Smooth muscle cell of bladder (primary cell): ENCODE results near the gene FAM118B. TPM values are rescaled to one million over a fixed set of nuclear protein-coding genes. Genes with fewer than 3 reads are reported as not detected.

ENCODE experiments used
- total RNA-seq: library from RNA; depleted of rRNA; stranded (reverse); fragments of >200 nt; gene quantifications from 2 replicates; pipeline ENCODE4 v1.2.3, GENCODE V29; 2014

FAM118B gene
- total RNA-seq, result 14.4 and 20.1 TPM in 2 replicates

DNA sequence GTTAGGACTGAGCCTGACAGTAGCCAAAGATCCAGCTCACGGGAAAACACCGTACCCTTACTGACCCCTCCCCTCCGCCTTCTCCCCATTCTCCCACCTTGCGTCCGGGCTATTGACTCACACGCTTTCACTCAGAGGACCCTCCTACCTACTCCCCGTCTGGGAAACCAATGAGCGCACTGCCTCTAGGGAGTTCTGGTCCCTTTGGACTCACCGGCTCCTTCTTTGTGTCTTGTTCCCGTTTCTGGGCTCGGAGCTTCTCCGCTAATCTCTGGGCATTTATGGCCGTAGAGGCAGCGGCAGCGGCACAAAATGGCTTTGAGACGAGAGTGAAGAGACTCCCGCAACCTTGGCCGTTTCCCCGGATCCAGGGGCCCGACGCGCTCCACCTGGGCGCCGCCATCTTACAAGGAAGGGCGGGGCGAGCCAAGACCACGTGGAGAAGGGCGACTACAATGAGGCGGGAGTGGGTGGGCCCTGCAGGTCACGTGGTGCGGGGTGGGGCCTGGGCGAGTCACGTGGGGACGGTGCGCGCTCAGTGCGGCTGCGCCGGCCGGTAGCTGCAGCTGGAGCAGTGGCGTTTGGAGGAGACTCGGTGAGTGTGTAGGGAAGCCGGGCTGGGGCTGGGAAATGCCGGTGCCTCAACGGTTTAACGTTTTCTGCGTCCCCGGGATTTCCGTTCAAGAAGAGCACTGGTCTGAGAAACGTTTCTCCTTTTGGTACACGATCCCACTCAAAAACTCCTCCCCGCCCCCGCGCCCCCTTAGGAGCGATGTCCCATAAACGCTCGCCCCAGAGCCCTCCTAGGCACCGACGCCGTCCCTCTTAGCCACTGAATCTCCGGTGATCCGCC, at the start of gene FAM118B, which contains the start of gene RPUSD4:
TSS of gene FAM118B (plus strand) at position 547 of the 853 bp plus-strand sequence. CDS start 23,220 bp downstream, outside the sequence.
TSS of gene RPUSD4 (minus strand) at position 415 of the 853 bp plus-strand sequence. CDS start at position 403, 12 bp downstream.

DNA sequence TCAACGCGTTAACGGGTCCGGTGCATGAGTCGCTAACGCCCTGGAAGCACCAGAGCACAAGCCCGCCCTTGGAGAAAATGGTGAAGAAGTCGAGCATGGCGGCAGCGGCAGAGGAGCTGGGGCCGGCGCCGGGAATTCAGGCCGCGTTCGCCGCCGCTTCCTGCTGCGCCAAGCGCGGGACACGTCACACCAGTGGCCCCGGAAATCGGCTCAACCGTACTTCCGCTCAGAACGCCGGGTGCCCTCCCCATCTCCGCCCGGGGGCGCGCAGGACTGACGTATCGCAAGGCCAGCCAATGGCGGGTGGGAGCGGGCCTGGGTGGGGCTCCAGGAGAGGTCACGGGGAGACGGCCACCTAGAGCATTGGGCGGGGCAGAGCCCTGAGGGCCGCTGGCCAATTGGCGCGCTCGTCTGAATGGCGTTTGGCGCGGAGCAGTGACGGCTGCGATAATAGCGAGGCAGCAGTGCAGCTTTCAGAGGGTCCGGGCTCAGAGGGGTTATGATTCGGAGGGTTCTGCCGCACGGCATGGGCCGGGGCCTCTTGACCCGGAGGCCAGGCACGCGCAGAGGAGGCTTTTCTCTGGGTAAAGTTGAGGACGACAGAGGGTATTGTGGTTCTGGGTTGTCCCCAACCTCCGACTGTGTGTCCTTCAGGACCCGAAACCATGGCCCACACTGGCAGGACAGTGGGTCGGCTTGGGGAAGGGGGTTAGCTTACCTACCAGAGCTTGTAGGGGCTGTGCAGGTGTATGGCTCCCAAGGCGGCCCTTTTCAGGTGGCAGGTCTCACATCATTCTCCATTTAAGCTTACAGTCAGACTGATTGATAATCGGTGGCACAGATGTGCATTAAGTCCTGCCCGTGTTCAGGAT, 57.4 kb downstream of the FAM118B start, which contains the start of the genes FOXRED1 and SRPRA:
TSS of gene FOXRED1 (plus strand) at position 447 of the 872 bp plus-strand sequence. CDS start at position 500, 53 bp downstream.
TSS of gene SRPRA (minus strand) at position 188 of the 872 bp plus-strand sequence. CDS start at position 97, 91 bp downstream.

DNA sequence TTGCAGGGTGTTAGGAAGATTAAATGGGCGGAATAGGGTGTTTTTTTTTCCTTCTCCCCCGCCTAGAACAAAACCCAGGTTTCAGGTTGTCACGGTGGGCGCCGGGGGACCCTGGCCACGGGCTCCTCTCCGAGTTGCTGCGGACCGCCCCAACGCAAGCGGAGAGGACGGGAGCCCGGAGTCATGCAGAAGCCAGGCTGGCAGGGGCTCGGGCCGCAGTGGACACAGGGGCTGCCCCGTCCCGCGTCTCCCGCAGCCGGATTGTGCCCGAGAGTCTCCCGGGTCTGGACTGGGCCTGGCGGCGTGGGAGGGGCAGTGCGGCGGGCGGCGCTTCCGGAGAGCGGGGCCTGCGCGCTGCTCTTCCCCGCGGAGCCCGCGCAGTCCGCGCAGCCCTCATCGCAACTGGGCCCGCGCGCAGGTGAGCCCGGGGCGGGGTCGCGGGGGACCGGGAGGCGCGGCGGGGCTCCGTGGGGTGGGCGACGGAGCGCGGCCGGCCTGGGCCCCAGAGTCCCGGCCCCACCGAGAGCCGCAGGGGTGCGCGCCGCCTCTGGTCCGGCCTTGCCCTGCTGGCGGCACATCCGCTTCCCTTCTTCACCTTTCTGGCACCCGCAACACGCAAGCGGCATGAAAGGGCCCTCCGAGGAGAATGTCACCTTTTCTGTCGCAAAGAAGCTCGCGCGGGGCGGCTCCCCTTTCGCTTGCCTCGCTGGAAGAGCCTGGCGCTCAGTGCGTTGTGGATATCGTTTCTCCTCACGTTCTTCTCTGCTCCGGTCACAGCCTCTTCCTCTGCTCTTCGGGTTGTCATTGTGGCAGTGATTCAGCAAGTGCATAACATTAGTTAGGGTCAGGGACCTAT, 71.4 kb downstream of the FAM118B start, which contains the start of gene TIRAP:
TSS of gene TIRAP (plus strand) at position 358 of the 856 bp plus-strand sequence. CDS start 7,802 bp downstream, outside the sequence.

DNA sequence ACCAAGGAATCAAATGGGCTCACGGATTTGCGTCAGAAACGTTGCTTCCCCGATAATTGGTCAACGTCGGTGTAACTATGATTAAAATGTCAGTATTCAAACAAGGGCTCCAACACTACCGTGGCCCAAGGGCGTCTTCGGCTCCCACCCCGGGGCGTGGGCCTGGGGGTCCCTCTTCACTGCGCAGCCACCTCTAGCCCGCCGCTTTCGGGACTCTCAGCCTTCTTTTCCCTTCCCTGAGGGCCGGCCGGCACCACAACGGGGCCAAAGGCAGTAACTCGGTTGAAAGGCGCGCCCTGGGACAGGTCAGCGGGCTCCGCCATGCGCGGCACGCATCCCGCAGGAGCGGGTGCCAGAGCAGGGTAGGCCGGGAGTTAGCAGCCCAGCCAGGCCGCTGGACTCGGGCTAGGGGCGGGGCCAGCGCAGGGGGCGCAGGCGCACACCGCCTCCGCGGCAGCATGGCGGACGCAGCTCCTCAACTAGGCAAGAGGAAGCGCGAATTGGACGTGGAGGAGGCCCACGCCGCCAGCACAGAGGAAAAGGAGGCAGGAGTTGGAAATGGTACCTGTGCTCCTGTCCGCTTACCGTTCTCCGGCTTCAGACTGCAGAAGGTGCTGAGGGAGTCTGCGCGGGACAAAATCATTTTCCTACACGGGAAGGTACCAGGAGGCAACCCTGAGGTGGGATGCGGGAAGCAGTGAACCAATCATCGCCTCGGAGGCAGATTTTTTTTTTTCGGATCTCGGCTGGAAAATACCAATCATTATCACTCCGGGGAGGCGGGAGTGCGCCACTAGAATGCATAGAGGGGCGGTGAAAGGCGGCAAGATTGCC, 92.3 kb downstream of the FAM118B start, which contains the start of gene DCPS:
TSS of gene DCPS (plus strand) at position 438 of the 834 bp plus-strand sequence. CDS start at position 459, 21 bp downstream.

Other genes starting within 250 kb of the FAM118B start
- 8.8 and 16.9 TPM in 2 replicates for gene CDON, start 148.9 kb upstream of the FAM118B start, total RNA-seq
- 26.0 and 30.5 TPM in 2 replicates for gene RPUSD4, start 132 bp upstream of the FAM118B start, total RNA-seq
- gene SRPRA, start 57.1 kb downstream of the FAM118B start, total RNA-seq, result 44.9 and 51.1 TPM in 2 replicates
- 9.5 and 10.7 TPM in 2 replicates for gene FOXRED1, start 57.4 kb downstream of the FAM118B start, total RNA-seq
- gene TIRAP, start 71.3 kb downstream of the FAM118B start, total RNA-seq, result 2.5 and 3.0 TPM in 2 replicates
- gene DCPS, start 92.3 kb downstream of the FAM118B start, total RNA-seq, result 9.8 and 13.0 TPM in 2 replicates
- gene ST3GAL4, start 143.9 kb downstream of the FAM118B start, total RNA-seq, result 21.2 and 30.0 TPM in 2 replicates